ENCODE data around the gene FBLN2.

Gene FBLN2

GRCh38 chr3:13620281-13620680 lies 71.4 kb downstream of the FBLN2 start:
- DNase-seq (ENCODE audit: low read depth in 2 of 2, low spot score in 1 of 2) = no peak

DNA sequence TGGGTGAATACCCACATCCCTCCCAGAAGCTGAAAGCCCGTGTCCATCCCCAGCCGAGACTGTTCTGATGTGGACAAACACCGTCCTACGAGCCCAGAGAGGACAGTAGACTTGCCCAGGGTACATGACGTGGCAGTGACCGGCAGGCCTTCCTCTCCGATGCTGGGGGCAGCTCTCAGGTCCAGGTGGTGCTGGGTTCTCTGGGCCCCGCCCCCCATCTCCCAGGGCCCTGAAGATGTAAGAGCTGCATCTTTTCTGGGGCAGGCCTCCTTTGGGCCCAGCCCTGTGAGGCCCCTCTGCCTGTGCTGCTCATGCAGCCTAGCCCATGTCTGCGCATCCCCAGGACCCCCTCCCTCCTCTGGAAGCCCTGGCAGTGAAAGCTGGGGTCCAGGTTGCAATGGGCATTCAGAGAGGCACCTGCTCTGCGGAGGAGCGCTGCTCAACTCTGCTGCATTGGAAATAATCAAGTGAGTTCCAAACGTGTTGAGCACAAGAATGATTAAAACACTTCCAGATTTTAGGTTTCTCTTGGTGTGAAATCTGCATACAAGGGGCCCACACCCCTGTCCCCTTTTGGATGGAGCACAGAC lies 71.9 kb downstream of the FBLN2 start:
- no peak for DNase-seq (ENCODE audit: low read depth in 2 of 2, low spot score in 1 of 2)

- peak in 1 of 2 donors; percentile 9 for DNase-seq (ENCODE audit: low read depth in 2 of 2, low spot score in 1 of 2)
Observed at GRCh38 chr3:13621381-13622221, 72.7 kb downstream of the FBLN2 start.

DNA sequence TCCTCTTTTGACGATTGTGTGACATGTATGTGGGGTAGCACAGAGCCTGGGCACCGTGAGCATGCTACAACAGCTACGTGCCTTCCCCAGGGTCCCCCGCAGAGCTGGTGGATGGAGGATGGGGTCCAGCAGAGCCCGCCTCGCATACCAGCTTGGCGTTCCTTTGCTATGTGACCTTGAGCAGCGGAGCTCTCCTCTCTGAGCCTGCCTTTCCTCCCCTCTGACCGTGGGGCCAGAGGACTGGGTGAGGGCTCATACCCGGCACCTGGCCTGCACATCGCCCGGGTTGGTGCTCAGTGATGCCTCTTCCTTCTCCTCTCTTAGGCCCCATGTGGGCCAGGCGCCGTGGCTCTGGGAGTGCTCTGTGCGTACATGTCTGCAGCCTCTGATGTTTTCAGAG lies 73.4 kb downstream of the FBLN2 start:
- no peak for DNase-seq (ENCODE audit: low read depth in 2 of 2, low spot score in 1 of 2)

DNA sequence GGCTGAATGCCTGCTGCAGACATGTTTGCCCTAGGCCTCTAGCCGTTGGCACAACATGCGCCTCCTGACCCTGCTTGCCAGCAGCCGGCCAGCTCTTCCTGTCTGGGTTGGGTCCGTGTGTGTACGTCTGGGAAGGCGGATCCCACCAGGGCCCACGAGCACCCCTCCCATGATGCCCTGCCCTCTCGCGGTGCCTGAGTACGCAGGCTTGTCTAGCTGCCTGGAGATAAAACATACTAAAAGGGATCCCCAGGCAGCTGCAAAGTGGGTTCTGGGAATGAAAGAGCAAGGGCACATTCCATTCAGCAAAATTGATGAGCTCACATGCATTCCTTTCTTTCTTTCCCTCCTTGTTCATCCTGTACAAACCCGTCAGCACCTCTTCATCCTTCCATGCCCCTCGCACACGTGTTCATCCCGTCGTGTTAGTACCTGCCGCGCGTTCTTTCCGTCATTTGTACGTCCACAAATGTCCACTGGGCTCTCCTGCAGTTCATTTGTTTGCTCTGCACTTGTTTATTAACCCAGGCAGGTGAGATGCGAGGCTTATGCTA lies 74.3 kb downstream of the FBLN2 start:
- no peak for DNase-seq (ENCODE audit: low read depth in 2 of 2, low spot score in 1 of 2)

- DNase-seq (ENCODE audit: low read depth in 2 of 2, low spot score in 1 of 2) = no peak
Observed at GRCh38 chr3:13624021-13624420, 75.1 kb downstream of the FBLN2 start.

- no peak for DNase-seq (ENCODE audit: low read depth in 2 of 2, low spot score in 1 of 2)
Observed at GRCh38 chr3:13624671-13625125, 75.8 kb downstream of the FBLN2 start.

DNA sequence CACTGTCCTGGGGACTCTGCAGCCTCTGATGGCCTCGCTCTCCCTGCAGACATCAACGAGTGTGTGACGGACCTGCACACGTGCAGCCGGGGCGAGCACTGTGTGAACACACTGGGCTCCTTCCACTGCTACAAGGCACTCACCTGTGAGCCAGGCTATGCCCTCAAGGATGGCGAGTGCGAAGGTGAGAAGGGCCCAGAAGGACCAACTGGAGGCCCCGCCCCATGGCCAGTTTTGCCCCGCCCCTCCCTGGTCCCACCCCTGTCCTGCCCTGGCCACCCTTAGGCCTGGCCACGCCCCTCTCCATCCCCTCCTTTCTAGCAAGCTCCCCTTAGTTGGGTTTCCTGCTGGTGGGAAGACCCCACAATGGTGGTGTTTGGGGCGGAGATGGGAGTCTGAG lies 77.5 kb downstream of the FBLN2 start:
- no peak for DNase-seq (ENCODE audit: low read depth in 2 of 2, low spot score in 1 of 2)

DNA sequence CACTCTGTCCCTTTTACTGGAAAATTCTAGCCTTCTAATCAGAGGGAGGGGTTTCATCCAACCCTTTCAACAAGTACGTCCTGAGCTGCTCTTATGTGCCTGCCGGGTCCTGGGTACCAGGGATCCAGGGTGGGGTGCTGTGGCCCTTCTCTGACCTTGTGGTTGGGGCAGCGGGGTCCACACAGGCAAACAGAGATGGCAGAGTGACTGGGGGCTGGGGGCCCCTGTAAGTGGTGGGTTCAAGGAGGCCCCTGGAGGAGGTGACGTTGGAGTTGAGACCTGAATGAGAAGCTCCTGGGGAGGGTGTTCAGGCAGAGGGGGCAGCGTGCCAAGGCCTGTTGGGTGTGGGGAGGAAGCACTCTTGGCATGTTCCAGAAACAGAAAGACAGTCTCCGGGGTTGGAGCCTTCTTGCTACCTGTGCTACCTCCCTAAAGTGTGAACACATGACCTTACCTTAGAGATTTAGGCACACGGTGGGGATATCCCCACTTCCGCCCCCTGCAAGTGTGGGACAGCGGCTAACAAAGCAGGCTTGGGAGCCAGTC lies 78.1 kb downstream of the FBLN2 start:
- no peak for DNase-seq (ENCODE audit: low read depth in 2 of 2, low spot score in 1 of 2)

DNA sequence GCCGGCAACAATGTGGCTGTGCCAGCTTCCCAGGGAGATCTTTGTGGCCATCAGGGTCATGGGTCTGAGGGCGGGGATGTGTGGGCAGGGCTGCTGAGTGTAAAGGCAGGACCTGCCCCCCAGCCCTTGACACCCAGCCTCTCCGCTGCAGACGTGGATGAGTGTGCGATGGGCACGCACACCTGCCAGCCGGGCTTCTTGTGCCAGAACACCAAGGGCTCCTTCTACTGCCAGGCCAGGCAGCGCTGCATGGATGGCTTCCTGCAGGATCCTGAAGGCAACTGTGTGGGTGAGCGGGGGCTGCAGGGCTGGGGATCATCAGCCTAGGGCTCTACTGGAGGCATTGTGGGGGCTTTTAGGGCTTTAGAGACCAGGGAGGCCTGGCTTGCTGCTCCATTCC lies 78.8 kb downstream of the FBLN2 start:
- no peak for DNase-seq (ENCODE audit: low read depth in 2 of 2, low spot score in 1 of 2)

DNA sequence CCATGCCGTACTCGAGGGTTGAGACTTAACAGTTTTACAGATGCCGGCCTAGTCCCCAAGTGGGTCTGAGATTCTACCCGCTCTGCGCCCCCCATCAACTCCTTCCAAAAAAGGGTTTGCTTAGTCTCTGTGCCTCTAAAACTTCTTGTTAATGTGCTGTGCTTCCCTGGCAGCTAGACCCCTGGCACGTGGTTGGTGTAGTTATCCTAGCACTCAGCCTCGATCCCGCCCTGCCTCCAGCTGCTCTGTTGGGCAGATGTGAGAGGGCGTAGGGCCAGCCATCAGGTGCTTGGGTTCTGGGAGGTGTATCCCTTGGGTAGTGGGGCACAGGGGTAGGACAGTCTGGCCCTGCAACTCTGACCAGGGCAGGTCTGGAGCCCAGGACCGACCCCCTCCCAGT lies 79.5 kb downstream of the FBLN2 start:
- DNase-seq (ENCODE audit: low read depth in 2 of 2, low spot score in 1 of 2) = no peak

DNA sequence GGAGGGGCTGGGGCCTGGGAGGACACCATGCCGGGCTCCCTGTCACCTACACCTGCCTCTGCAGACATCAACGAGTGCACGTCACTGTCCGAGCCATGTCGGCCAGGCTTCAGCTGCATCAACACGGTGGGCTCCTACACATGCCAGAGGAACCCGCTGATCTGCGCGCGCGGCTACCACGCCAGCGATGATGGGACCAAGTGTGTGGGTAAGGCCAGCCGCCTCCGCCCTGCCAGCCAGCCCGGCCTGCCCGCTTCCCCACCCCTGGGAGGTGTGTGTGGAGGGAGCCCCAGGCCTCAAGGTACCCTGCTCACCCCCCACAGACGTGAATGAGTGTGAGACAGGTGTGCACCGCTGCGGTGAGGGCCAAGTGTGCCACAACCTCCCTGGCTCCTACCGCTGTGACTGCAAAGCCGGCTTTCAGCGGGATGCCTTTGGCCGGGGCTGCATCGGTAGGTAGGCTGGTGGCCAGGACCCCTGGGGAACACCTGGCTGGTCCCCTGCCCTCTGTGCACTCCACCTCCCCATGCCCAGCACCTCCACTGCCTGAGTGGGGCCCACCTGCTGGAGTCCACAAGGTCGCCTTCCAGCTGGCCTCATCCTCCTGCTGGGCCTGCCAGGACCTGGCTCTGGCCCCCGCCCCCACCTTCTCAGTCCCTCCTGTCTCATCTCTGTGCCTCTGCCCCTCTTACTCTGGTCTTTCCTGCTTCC lies 80.1 kb downstream of the FBLN2 start:
- DNase-seq (ENCODE audit: low read depth in 2 of 2, low spot score in 1 of 2) = no peak

GRCh38 chr3:13629644-13630043 lies 80.7 kb downstream of the FBLN2 start:
- no peak for DNase-seq (ENCODE audit: low read depth in 2 of 2, low spot score in 1 of 2)

DNA sequence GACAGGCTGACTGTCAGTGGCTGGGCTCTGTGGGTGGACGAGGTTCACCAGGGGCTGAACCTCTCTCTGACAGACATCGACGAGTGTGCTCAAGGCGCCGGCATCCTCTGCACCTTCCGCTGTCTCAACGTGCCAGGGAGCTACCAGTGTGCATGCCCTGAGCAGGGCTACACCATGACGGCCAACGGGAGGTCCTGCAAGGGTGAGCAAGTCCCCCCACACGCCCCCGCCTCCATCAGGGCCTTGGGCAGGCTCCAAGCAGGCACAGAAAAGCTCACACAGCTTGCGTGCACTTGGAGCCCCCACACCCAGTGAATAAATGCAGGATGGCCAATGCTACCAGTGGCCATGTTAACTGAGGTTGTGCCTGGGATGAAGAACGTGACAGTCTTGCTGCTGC lies 82.3 kb downstream of the FBLN2 start:
- no peak for DNase-seq (ENCODE audit: low read depth in 2 of 2, low spot score in 1 of 2)

DNA sequence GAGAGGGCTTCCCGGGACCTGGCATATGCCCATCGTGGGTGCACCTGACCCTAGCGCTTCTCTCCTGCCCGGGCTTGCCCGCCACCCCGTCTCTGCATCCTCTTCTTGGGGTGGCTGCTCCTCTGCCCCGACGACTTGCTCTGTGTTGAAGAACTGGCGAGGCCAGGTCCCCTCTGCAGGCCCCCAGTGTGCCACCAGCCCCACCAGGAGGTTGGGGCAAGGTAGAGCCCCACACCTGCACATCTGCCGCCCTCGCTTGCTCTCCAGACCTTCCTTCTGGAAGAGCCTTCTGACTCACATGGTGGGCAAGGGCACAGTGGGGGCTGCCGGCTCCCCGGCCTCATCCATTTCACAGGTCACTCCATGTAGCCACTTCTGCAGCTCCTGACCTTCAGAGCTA lies 84.3 kb downstream of the FBLN2 start:
- DNase-seq (ENCODE audit: low read depth in 2 of 2, low spot score in 1 of 2) = no peak

- DNase-seq (ENCODE audit: low read depth in 2 of 2, low spot score in 1 of 2) = no peak
Observed at GRCh38 chr3:13634151-13634550, 85.2 kb downstream of the FBLN2 start.

- DNase-seq (ENCODE audit: low read depth in 2 of 2, low spot score in 1 of 2) = no peak
Observed at GRCh38 chr3:13634615-13635014, 85.7 kb downstream of the FBLN2 start.

DNA sequence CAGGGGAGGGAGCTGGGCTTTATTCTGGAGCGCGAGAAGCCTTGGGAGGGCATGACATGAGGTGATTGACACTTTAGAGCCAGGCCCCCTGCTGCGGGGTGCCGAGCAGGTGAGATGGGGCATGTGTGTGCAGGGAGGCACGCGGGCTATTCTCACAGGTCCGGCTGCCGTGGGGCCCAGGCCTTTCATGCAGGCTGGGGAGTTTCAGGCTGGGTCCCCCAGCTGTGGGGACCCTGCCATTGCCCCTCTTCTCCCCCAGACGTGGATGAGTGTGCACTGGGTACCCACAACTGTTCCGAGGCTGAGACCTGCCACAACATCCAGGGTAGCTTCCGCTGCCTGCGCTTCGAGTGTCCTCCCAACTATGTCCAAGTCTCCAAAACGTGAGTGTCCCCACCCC lies 87.3 kb downstream of the FBLN2 start:
- no peak for DNase-seq (ENCODE audit: low read depth in 2 of 2, low spot score in 1 of 2)

DNA sequence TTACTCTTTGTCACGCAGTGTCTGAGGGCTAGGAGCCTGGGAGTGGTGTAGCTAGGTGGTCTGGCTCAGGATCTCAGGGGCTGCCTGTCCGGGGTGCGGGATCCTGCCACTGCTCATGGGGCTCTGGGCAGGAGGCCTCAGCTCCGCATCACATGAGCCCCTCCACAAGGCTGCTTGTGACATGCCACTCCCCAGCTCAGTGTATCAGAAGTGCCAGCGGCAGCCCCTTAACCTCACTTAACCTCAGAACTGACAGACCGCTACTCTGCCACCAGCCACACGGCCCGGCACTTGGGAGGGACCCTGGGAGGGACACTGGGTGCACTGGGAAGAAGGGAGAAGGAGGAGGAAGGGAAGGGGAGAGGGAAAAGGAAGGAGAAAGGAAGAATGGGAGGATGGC lies 87.9 kb downstream of the FBLN2 start:
- DNase-seq (ENCODE audit: low read depth in 2 of 2, low spot score in 1 of 2) = no peak

DNA sequence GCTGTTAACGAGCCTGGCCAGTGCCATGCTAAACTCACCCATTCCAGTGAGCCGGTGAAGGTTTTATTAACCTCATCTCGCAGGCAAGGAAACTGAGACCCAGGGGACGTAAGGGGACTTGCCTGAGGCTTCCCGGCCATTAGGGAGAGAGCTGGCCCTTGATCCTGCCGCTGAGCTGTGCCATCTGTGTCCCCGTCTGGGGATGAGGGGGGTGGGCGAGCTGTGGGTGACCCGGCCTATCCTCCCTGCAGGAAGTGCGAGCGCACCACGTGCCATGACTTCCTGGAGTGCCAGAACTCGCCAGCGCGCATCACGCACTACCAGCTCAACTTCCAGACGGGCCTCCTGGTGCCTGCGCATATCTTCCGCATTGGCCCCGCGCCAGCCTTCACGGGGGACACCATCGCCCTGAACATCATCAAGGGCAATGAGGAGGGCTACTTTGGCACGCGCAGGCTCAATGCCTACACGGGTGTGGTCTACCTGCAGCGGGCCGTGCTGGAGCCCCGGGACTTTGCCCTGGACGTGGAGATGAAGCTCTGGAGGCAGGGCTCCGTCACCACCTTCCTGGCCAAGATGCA lies 88.5 kb downstream of the FBLN2 start:
- DNase-seq (ENCODE audit: low read depth in 2 of 2, low spot score in 1 of 2) = no peak

DNA sequence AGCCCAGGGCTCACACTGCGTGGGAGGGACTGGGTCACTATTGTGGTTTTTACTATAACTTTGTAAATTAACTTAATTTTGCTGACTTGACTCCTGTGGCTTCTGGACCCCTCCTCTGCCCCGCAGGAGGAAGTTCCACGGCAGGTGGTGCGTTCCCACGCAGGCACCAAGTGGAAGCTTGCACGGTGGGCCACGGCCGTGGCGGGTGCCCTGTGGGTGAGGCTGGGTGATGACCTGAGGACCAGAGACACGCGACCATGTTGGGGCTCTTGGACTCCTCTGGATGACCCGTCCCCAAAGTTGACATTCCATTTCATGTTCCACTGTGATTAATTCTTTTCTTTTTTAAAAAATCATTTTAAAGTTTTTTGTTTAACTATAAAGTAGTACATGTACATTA lies 89.0 kb downstream of the FBLN2 start:
- no peak for DNase-seq (ENCODE audit: low read depth in 2 of 2, low spot score in 1 of 2)

Measured in stimulated activated CD8-positive, alpha-beta memory T cell treated with anti-CD3 and anti-CD28 coated beads, Interleukin-4, amount 100 ng/mL, for 1 hour (primary cell).